GM21390 (cell line): ENCODE data around the gene CRADD.
"Not testable (repeated sequence)": the region's sequence is repeated elsewhere in the genome, so short reads cannot be mapped to it uniquely, and the experiment has no call there.

Experiments used
- ATAC-seq: cut with Tn5 transposase; IDR thresholded peaks from one replicate; pipeline ENCODE4 v1.9.1; 2021; ENCODE audit not compliant: unreplicated experiment

Gene CRADD

DNA sequence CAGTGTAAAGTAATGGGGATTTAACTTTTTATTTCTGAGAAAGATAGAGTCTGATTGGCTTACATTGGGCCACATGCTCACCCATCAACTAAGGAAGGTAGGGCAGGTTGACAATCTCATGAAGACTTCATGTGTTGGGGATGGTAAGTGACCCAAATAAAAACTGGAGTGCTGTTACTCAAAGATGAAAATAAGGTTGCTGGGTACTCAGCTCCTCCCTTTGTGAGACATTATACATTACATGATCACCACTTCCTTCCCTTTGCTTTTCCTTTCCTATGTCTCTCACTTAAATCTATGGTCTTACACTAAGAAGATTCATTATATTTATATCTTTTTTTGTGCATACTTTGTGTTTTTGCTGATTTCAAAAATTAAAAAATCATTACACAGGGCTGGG, 247.2 kb downstream of the CRADD start:
- ATAC-seq, result no peak

- no peak for ATAC-seq
Observed at GRCh38 chr12:93925585-93926205, 248.5 kb downstream of the CRADD start.

DNA sequence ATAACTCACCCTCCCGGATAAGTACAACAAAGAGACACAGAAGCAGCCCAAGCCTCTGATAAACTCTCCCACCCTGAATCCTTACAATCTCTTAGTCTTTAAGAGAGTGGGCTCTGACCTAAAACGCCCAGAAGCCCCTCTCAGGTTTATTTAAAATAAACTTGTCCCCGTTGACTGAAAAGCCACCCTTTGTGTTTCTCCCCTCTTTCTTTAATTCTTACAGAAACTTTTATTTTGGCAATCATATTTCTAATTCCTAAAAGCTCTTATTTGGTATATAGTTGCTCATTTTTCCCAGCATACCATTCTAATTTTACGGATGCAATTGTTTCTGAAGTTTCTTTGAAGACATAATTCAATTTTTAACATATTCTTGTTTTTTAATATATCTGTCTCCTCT, 249.1 kb downstream of the CRADD start:
- no peak for ATAC-seq

DNA sequence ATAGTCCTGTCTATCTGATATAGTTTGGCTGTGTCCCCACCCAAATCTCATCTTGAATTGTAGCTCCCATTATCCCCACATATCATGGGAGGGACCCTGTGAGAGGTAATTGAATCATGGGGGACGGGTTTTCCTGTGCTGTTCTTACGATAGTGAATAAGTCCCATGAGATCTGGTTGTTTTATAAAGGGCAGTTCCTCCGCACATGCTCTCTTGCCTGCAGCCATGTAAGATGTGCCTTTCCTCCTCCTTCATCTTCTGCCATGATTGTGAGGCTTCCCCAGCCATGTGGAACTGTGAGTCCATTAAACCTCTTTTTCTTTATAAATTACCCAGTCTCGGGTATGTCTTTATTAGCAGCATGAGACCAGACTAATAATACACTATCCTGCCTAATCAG, 251.9 kb downstream of the CRADD start:
- not testable (repeated sequence) for ATAC-seq

DNA sequence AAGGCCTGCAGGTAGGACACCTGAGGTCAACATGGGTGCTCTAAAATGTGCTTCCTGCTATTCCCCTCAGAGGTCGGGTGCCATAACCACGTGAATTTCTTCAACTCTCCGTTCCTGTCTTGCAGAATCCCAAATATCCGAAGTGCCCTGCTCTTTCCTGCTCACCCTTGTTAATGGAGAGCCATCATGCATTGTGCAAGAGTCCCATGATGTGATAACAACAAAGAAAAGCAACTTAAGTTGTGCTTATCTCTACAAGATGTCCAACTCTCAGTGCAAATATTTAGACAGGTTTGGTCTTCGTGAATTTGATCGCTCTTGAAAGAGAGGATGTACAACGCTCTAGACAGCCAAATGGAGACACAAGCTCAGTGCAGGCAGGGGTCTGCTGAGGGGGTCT, 260.6 kb downstream of the CRADD start:
- ATAC-seq, result no peak

- no peak for ATAC-seq
Observed at GRCh38 chr12:93938317-93938716, 261.1 kb downstream of the CRADD start.

GRCh38 chr12:93938931-93939330, 261.8 kb downstream of the CRADD start:
- no peak for ATAC-seq

DNA sequence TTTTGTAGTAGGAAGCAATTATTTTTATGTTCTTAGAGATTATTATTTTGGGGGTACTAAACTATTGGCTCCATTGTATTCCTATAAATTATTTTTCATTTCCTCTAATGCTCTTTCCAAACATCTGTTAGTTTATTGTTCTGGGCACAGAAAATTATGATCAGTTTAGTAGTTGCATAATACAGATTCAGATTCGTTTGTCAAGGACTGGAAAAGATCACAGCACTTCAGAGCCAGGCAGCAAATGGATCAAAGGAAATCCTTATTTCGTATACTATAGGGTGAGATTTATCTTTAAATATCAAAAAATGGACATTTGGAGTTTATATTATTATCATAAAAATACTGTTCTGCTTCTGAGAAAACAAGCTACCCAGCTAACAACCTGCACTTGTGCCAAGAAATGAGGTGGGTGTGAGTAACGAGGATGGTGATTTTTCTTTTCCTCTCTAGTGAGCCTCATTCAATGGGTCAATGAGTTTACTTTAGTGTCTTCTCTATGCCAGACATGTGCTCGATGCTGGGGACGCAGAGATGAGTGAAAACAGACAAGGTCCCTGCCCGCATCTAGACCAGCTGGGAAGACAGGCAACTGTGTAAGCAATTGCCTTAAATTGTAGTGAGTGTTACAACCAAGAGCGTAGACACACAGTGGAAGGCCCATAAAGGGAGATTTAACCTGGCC, 262.6 kb downstream of the CRADD start:
- no peak for ATAC-seq

DNA sequence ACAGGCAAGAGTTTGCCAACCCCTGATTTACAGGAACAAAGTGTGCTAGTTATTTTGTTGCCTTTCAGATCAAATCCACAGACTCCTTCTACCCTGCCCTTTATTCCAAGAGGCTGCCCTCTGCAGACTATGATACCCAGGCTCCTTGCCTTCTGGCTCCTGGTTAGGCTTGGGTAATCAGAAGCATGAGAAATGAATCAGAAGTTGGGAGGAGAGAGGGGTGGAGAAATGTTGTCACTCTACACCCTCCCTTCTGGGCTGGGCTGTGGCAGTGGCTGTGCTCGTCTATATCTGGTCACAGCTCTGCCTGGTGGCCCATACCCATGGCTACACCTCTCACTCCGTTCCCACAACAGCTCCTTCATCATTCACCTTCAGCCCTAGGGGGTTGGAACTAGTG, 266.6 kb downstream of the CRADD start:
- no peak for ATAC-seq

DNA sequence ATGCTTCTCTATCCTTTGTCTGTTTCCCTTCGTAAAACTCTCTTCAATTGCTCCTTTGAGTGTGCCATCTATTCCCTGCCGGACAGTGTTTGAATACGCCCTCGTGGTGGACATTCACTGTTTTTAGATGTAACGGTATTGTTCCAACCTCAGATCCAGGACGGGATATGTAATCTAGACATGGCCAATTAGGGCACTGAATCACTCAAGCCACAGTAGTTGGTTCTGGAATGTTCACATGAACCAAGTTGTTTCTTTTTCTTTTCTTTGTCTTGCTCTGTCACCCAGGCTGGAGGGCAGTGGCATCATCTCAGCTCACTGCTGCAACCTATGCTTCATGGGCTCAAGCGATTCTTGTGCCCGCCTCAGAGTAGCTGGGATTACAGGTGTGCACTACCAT, 267.0 kb downstream of the CRADD start:
- ATAC-seq, result no peak
